Measurements from ENCODE around the gene CCDC191.

The CCDC191 gene

DNA sequence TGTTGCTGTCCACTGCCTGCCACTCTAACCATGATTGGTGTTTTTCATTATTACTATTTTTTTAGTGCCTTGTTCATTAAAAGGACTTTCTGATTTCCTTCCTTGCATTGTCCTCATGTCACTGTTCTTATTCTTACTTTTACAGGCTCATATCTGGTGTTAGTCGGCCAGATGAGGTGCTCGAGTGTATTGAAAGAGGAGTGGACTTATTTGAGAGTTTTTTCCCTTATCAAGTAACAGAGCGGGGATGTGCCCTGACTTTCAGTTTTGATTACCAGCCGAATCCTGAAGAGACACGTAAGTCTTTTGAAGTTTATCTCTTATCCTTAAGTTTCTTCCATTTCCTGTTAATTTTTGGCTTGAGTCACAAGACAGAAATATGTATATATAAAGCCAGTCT is 23.4 kb upstream of the CCDC191 start:
- TF ChIP-seq, protein P1, sequence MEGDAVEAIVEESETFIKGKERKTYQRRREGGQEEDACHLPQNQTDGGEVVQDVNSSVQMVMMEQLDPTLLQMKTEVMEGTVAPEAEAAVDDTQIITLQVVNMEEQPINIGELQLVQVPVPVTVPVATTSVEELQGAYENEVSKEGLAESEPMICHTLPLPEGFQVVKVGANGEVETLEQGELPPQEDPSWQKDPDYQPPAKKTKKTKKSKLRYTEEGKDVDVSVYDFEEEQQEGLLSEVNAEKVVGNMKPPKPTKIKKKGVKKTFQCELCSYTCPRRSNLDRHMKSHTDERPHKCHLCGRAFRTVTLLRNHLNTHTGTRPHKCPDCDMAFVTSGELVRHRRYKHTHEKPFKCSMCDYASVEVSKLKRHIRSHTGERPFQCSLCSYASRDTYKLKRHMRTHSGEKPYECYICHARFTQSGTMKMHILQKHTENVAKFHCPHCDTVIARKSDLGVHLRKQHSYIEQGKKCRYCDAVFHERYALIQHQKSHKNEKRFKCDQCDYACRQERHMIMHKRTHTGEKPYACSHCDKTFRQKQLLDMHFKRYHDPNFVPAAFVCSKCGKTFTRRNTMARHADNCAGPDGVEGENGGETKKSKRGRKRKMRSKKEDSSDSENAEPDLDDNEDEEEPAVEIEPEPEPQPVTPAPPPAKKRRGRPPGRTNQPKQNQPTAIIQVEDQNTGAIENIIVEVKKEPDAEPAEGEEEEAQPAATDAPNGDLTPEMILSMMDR (IDR thresholded peaks at IDR 0.05), result no peak

- TF ChIP-seq, protein P1 (IDR thresholded peaks at IDR 0.05), result no peak
These were observed 21.8 kb upstream of the CCDC191 start for GRCh38 chr3:114078126-114078525.

GRCh38 chr3:114076711-114077110 is 20.4 kb upstream of the CCDC191 start:
- TF ChIP-seq, protein P1 (IDR thresholded peaks at IDR 0.05), result no peak

- TF ChIP-seq, protein P1 (IDR thresholded peaks at IDR 0.05), result no peak
These were observed 15.5 kb upstream of the CCDC191 start for GRCh38 chr3:114071786-114072185.

DNA sequence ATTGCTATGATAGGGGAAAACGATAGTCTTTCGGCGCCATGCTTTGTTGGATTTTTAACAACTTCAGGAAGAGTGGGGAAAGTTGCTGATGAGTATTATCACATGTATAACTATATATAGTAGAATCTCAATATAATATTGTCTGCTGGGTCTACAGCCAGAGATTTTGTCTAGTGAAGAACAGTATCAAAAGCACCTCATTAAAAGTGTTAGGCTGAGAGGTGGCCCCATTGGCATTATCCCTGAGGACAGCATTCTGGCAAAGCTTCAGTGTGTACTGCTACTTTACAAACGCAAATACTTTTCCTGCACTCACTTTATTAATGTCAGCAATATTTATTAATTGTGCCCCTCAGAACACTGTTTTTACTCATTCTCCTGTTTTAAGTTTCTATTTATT is 12.0 kb upstream of the CCDC191 start:
- TF ChIP-seq, protein P1 (IDR thresholded peaks at IDR 0.05), result no peak

DNA sequence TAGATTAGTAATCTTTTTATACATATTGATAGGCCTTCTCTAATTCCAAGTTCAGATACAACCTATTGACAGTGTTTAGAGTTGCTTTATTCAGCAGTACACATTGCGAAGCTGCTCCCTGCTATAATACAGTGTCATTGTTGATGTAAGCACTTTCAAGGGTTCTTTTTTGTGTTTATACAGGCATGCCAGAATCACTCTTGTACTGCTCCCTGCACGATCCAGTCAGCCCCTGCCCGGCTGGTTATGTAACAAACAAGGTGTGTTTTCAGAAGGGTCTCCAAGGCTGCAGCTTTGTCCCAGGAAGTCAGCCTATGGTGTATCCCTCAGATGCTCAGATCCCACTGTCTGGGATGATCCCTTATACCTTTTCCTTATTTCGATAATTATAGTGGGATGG is 11.5 kb upstream of the CCDC191 start:
- TF ChIP-seq, protein P1 (IDR thresholded peaks at IDR 0.05), result no peak

GRCh38 chr3:114060906-114061655 is 4.8 kb upstream of the CCDC191 start:
- TF ChIP-seq, protein P1 (IDR thresholded peaks at IDR 0.05), result no peak

DNA sequence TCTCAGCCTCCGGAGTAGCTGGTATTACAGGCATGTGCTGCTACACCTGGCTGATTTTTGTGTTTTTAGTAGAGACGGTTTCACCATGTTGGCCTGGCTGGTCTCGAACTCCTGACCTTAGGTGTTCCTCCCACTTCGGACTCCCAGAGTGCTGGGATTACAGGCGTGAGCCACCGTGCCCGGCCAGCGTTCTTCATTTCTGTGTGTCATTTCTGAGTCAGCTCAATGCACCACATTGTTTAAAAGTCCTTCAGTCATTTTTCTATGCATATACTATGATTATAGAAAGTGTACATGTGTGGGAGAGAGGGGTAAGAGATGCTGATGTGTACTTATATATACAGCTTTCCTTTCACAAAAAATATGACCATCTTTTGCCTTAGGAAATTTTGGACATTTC is 2.3 kb upstream of the CCDC191 start:
- TF ChIP-seq, protein P1 (IDR thresholded peaks at IDR 0.05), result no peak

Data from LNCAP (cell line).